ENCODE results near the gene MMP1. TPM values are rescaled to one million over a fixed set of nuclear protein-coding genes. Genes with fewer than 3 reads are reported as not detected.

The MMP1 gene
- total RNA-seq, 1 donor from 2014 or later, result 4.1 TPM

DNA sequence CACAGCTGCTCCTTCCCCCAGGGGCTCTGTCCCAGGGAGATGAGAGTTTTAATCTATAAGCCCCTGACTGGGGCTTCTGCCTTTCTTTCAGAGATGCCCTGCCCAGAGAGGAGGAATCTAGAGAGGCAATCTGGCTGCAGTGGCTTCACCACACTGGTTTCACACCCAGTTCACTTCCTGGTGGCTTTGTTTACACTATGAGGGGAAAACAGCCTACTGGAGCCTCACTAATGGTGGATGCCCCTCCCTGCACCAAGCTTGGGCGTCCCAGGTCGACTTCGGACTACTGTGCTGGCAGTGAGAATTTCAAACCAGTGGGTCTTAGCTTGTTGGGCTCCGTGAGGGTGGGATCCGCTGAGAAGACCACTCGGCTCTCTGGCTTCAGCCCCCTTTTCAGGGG, 21.5 kb upstream of the MMP1 start:
- Mint-ChIP-seq H3K4me3 (ENCODE audit: unreplicated experiment) (no peak overlapping the region), H3K27me3 (ENCODE audit: low read depth) (peaks cover 1% of the 10 kb centered on the region), H3K36me3 (ENCODE audit: low read depth) (peaks cover 16% of the 10 kb centered on the region), H3K4me1 (ENCODE audit: low read depth) (no peaks in the 10 kb centered on the region), H3K9me3 (ENCODE audit: low read depth) (peaks cover 24% of the 10 kb centered on the region), H3K27ac (ENCODE audit: unreplicated experiment) (no peak overlapping the region)
- DNase-seq (ENCODE audit: low spot score), result no peak
- TF ChIP-seq, protein P1, sequence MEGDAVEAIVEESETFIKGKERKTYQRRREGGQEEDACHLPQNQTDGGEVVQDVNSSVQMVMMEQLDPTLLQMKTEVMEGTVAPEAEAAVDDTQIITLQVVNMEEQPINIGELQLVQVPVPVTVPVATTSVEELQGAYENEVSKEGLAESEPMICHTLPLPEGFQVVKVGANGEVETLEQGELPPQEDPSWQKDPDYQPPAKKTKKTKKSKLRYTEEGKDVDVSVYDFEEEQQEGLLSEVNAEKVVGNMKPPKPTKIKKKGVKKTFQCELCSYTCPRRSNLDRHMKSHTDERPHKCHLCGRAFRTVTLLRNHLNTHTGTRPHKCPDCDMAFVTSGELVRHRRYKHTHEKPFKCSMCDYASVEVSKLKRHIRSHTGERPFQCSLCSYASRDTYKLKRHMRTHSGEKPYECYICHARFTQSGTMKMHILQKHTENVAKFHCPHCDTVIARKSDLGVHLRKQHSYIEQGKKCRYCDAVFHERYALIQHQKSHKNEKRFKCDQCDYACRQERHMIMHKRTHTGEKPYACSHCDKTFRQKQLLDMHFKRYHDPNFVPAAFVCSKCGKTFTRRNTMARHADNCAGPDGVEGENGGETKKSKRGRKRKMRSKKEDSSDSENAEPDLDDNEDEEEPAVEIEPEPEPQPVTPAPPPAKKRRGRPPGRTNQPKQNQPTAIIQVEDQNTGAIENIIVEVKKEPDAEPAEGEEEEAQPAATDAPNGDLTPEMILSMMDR (IDR thresholded peaks at IDR 0.05), result no peak

GRCh38 chr11:102813484-102813883, 15.5 kb upstream of the MMP1 start:
- peaks cover 15% of the 10 kb centered on the region for H3K36me3 Mint-ChIP-seq (ENCODE audit: low read depth)

GRCh38 chr11:102812188-102812587, 14.2 kb upstream of the MMP1 start:
- peaks cover 6% of the 10 kb centered on the region for H3K4me1 Mint-ChIP-seq (ENCODE audit: low read depth)
- no peaks in the 10 kb centered on the region for H3K27me3 Mint-ChIP-seq (ENCODE audit: low read depth)
- H3K9me3 Mint-ChIP-seq (ENCODE audit: low read depth), result peaks cover 15% of the 10 kb centered on the region
- peaks cover 7% of the 10 kb centered on the region for H3K36me3 Mint-ChIP-seq (ENCODE audit: low read depth)
- H3K4me3 Mint-ChIP-seq (ENCODE audit: unreplicated experiment), result no peak overlapping the region
- no peak for DNase-seq (ENCODE audit: low spot score)
- TF ChIP-seq, protein P1 (IDR thresholded peaks at IDR 0.05), result no peak
- no peak overlapping the region for H3K27ac Mint-ChIP-seq (ENCODE audit: unreplicated experiment)

More at GRCh38 chr11:102813484-102813883, 15.5 kb upstream of the MMP1 start:
- H3K27me3 Mint-ChIP-seq (ENCODE audit: low read depth), result no peaks in the 10 kb centered on the region
- no peak for DNase-seq (ENCODE audit: low spot score)
- H3K4me3 Mint-ChIP-seq (ENCODE audit: unreplicated experiment), result no peak overlapping the region
- TF ChIP-seq, protein P1 (IDR thresholded peaks at IDR 0.05), result no peak
- peaks cover 22% of the 10 kb centered on the region for H3K9me3 Mint-ChIP-seq (ENCODE audit: low read depth)
- H3K4me1 Mint-ChIP-seq (ENCODE audit: low read depth), result peaks cover 4% of the 10 kb centered on the region
- no peak overlapping the region for H3K27ac Mint-ChIP-seq (ENCODE audit: unreplicated experiment)

GRCh38 chr11:102810950-102811660, 13.1 kb upstream of the MMP1 start:
- Mint-ChIP-seq H3K4me3 (ENCODE audit: unreplicated experiment) (no peak overlapping the region), H3K36me3 (ENCODE audit: low read depth) (no peaks in the 10 kb centered on the region), H3K27me3 (ENCODE audit: low read depth) (no peaks in the 10 kb centered on the region), H3K9me3 (ENCODE audit: low read depth) (peaks cover 8% of the 10 kb centered on the region), H3K27ac (ENCODE audit: unreplicated experiment) (no peak overlapping the region), H3K4me1 (ENCODE audit: low read depth) (peaks cover 17% of the 10 kb centered on the region)
- DNase-seq (ENCODE audit: low spot score), result no peak
- TF ChIP-seq, protein P1 (IDR thresholded peaks at IDR 0.05), result peak; percentile 82

- Mint-ChIP-seq H3K4me3 (ENCODE audit: unreplicated experiment) (no peak overlapping the region), H3K27ac (ENCODE audit: unreplicated experiment) (no peak overlapping the region), H3K9me3 (ENCODE audit: low read depth) (no peaks in the 10 kb centered on the region), H3K27me3 (ENCODE audit: low read depth) (no peaks in the 10 kb centered on the region), H3K4me1 (ENCODE audit: low read depth) (peaks cover 20% of the 10 kb centered on the region), H3K36me3 (ENCODE audit: low read depth) (no peaks in the 10 kb centered on the region)
- TF ChIP-seq, protein P1 (IDR thresholded peaks at IDR 0.05), result no peak
- no peak for DNase-seq (ENCODE audit: low spot score)
These were observed 12.0 kb upstream of the MMP1 start for GRCh38 chr11:102809971-102810370.

Measured in chondrocyte (in vitro differentiated cells).